H1 (cell line): Measurements from ENCODE around the gene NFAM1. TPM values are rescaled to one million over a fixed set of nuclear protein-coding genes. Genes with fewer than 3 reads are reported as not detected.
A peak's percentile ranks its signal among the peaks of the same experiment; 100 is the strongest.

Experiments
- CTCF ChIA-PET: fragments of 300-600 bp; sonication (Branson Sonifier 250); formaldehyde crosslinking; loops from one replicate; lab custom pipeline; 2021; ENCODE audit not compliant: partially characterized antibody; lab: Charles Lee
- POLR2A ChIA-PET: fragments of 300-600 bp; sonication (Branson Sonifier 250); formaldehyde crosslinking; loops from one replicate; lab custom pipeline; 2021; ENCODE audit warnings: inconsistent platforms; ENCODE audit not compliant: partially characterized antibody; lab: Charles Lee
- DNase-seq, 2 experiments: peaks; one replicate each; pipeline versions ENCODE4 v3.0.0 to v3.0.0-alpha.2; 2010 to 2022; ENCODE audit warnings: low spot score in 2 of 2, low read depth in 1 of 2, mixed read lengths in 1 of 2
- FAIRE-seq: peaks from 2 replicates; lab custom pipeline; 2011; peaks lifted over from hg19 to GRCh38; lab: Jason Lieb, UNC
- H2AFZ ChIP-seq: 2 replicates; pipeline ENCODE4 v1.8.1; 2012; ENCODE audit warnings: low read length, inconsistent platforms
- H2AK5ac ChIP-seq: 2 replicates; pipeline ENCODE4 v1.6.1; 2013; ENCODE audit warnings: low read depth, low read length
- H2BK120ac ChIP-seq: replicated peaks from 2 replicates; pipeline ENCODE3; 2013; ENCODE audit warnings: low read depth, low read length, inconsistent platforms
- H2BK12ac ChIP-seq: 2 replicates; pipeline ENCODE4 v1.6.1; 2013; ENCODE audit warnings: low read depth, low read length
- H2BK15ac ChIP-seq: 2 replicates; pipeline ENCODE4 v1.6.1; 2013; ENCODE audit warnings: low read length
- H2BK20ac ChIP-seq: 2 replicates; pipeline ENCODE4 v1.6.1; 2013; ENCODE audit warnings: low read length
- H2BK5ac ChIP-seq: 2 replicates; pipeline ENCODE4 v1.6.1; 2013; ENCODE audit warnings: low read depth, low read length
- H3K14ac ChIP-seq: 2 replicates; pipeline ENCODE4 v1.6.1; 2013; ENCODE audit warnings: inconsistent platforms; ENCODE audit not compliant: insufficient read length
- H3K18ac ChIP-seq: 2 replicates; pipeline ENCODE4 v1.6.1; 2013; ENCODE audit warnings: low read length; ENCODE audit errors: extremely low read depth
- H3K23ac ChIP-seq: 2 replicates; pipeline ENCODE4 v1.6.1; 2013; ENCODE audit warnings: inconsistent platforms; ENCODE audit not compliant: insufficient read length
- H3K23me2 ChIP-seq: 2 replicates; pipeline ENCODE4 v1.6.1; 2013; ENCODE audit warnings: low read depth, low read length
- H3K27ac ChIP-seq: 2 replicates; pipeline ENCODE4 v1.6.1; 2011; ENCODE audit warnings: low read depth, low read length, inconsistent platforms
- H3K27me3 ChIP-seq, 4 experiments: replicated peaks in 1 of 4; 1 replicate in 1 of 4; 2 replicates in 3 of 4; pipeline versions ENCODE4 v1.6.1 to v1.8.1; 2011 to 2013; ENCODE audit warnings: low read length in 3 of 4, mild to moderate bottlenecking in 3 of 4, inconsistent platforms in 2 of 4, mixed read lengths in 2 of 4, moderate library complexity in 1 of 4; ENCODE audit not compliant: control insufficient read depth in 3 of 4, insufficient read depth in 3 of 4; ENCODE audit errors: extremely low read depth in 1 of 4
- H3K36me3 ChIP-seq, 4 experiments: 2 replicates each; pipeline versions ENCODE4 v1.6.1 to v1.8.1; 2011 to 2013; ENCODE audit warnings: mild to moderate bottlenecking in 4 of 4, low read length in 3 of 4, moderate library complexity in 2 of 4, control low read depth in 1 of 4, inconsistent platforms in 1 of 4; ENCODE audit not compliant: insufficient read depth in 4 of 4, control insufficient read depth in 2 of 4
- H3K4ac ChIP-seq: replicated peaks from 2 replicates; pipeline ENCODE3; 2013; ENCODE audit warnings: low read length, low read depth, mixed read lengths, inconsistent platforms; ENCODE audit not compliant: insufficient read length
- H3K4me1 ChIP-seq, 4 experiments: replicated peaks in 1 of 4; 1 replicate in 1 of 4; 2 replicates in 3 of 4; pipeline versions ENCODE4 v1.6.1 to v1.8.1; 2011 to 2013; ENCODE audit warnings: low read length in 3 of 4, inconsistent platforms in 2 of 4, mixed read lengths in 1 of 4; ENCODE audit not compliant: insufficient read depth in 4 of 4, control insufficient read depth in 3 of 4
- H3K4me2 ChIP-seq, 2 experiments: 2 replicates each; pipeline versions ENCODE4 v1.6.1 to v1.8.1; 2011 to 2013; ENCODE audit warnings: low read depth in 2 of 2, low read length in 2 of 2, control low read depth in 1 of 2, inconsistent platforms in 1 of 2, mild to moderate bottlenecking in 1 of 2; ENCODE audit not compliant: insufficient read depth in 1 of 2
- H3K4me3 ChIP-seq, 4 experiments: fragments of 200-600, 300-600 bp in 1 of 4; sonication (generic), shearing (Covaris generic), sonication (Bioruptor Twin) in 1 of 4; 2 replicates each; pipeline versions ENCODE4 v1.5.1 to v1.8.1; 2011 to 2016; ENCODE audit warnings: low read length in 4 of 4, low read depth in 3 of 4, control low read depth in 2 of 4, inconsistent platforms in 2 of 4, mild to moderate bottlenecking in 2 of 4, mixed read lengths in 1 of 4, moderate library complexity in 1 of 4; ENCODE audit not compliant: insufficient read depth in 2 of 4; ENCODE audit errors: extremely low read depth in 1 of 4
- H3K56ac ChIP-seq: replicated peaks from 2 replicates; pipeline ENCODE3; 2013; ENCODE audit warnings: low read depth, mild to moderate bottlenecking, mixed read lengths, low read length, inconsistent platforms; ENCODE audit not compliant: insufficient read length
- H3K79me1 ChIP-seq: 2 replicates; pipeline ENCODE4 v1.6.1; 2013; ENCODE audit warnings: low read depth, low read length, control low read depth
- H3K79me2 ChIP-seq, 2 experiments: 2 replicates each; pipeline versions ENCODE4 v1.6.1 to v1.8.1; 2012 to 2013; ENCODE audit warnings: low read length in 2 of 2, mild to moderate bottlenecking in 2 of 2, inconsistent platforms in 1 of 2; ENCODE audit not compliant: insufficient read depth in 2 of 2, control insufficient read depth in 1 of 2
- H3K9ac ChIP-seq, 4 experiments: replicated peaks in 1 of 4; 1 replicate in 1 of 4; 2 replicates in 3 of 4; pipeline versions ENCODE4 v1.6.1 to v1.8.1; 2011 to 2013; ENCODE audit warnings: low read depth in 3 of 4, low read length in 3 of 4, control low read depth in 2 of 4, mild to moderate bottlenecking in 2 of 4, moderate library complexity in 2 of 4, inconsistent platforms in 1 of 4; ENCODE audit errors: extremely low read depth in 1 of 4
- H3K9me3 ChIP-seq, 2 experiments: 2 replicates each; pipeline versions ENCODE4 v1.6.1 to v1.8.1; 2012 to 2013; ENCODE audit warnings: mild to moderate bottlenecking in 2 of 2, moderate library complexity in 2 of 2, control low read depth in 1 of 2, inconsistent platforms in 1 of 2, low read depth in 1 of 2, low read length in 1 of 2, mixed read lengths in 1 of 2; ENCODE audit not compliant: insufficient read depth in 2 of 2
- H4K20me1 ChIP-seq, 2 experiments: replicated peaks in 1 of 2; 2 replicates each; pipeline versions ENCODE3 to v1.8.1; 2011 to 2013; ENCODE audit warnings: inconsistent platforms in 2 of 2, low read length in 2 of 2, mild to moderate bottlenecking in 1 of 2; ENCODE audit not compliant: insufficient read depth in 2 of 2, control insufficient read depth in 1 of 2
- H4K5ac ChIP-seq: 2 replicates; pipeline ENCODE4 v1.6.1; 2013; ENCODE audit warnings: low read length, low read depth, mixed read lengths, inconsistent platforms; ENCODE audit not compliant: insufficient read length
- H4K8ac ChIP-seq: 2 replicates; pipeline ENCODE4 v1.8.0; 2013; ENCODE audit warnings: mild to moderate bottlenecking, moderate library complexity, low read length, inconsistent platforms; ENCODE audit not compliant: insufficient read depth; ENCODE audit errors: extremely low read depth
- H4K91ac ChIP-seq: replicated peaks from 2 replicates; pipeline ENCODE3; 2013; ENCODE audit warnings: low read length, mixed read lengths, inconsistent platforms; ENCODE audit not compliant: insufficient read length
- BACH1 ChIP-seq: IDR thresholded peaks from 2 replicates; pipeline ENCODE4 v1.6.1; 2012; ENCODE audit warnings: low read length, improper control_type of control experiment
- EZH2 ChIP-seq: fragments of 200-600 bp; sonication (generic); IDR thresholded peaks from 2 replicates; pipeline ENCODE4 v1.7.1; 2012; ENCODE audit warnings: low read depth, mild to moderate bottlenecking, moderate library complexity, low read length, inconsistent platforms; ENCODE audit not compliant: severe bottlenecking
- HDAC6 ChIP-seq: IDR thresholded peaks from one replicate; pipeline ENCODE4 v1.7.1; 2012; ENCODE audit warnings: low read depth, mild to moderate bottlenecking, inconsistent platforms, low read length, moderate library complexity
- KDM1A ChIP-seq: fragments of 200-600, 300-600 bp; sonication (generic); IDR thresholded peaks from 2 replicates; pipeline ENCODE4 v1.7.1; 2016; ENCODE audit warnings: mild to moderate bottlenecking, low read length, borderline replicate concordance
- MAX ChIP-seq: IDR thresholded peaks from 2 replicates; pipeline ENCODE4 v1.6.1; 2012; ENCODE audit warnings: inconsistent platforms
- RAD21 ChIP-seq, 2 experiments: IDR thresholded peaks in 1 of 2; conservative IDR thresholded peaks in 1 of 2; 2 replicates each; pipeline ENCODE4 v1.6.1; 2011; ENCODE audit warnings: low read depth in 2 of 2, low read length in 2 of 2, improper control_type of control experiment in 1 of 2, inconsistent platforms in 1 of 2, mild to moderate bottlenecking in 1 of 2, moderate library complexity in 1 of 2
- SP2 ChIP-seq: IDR thresholded peaks from 2 replicates; pipeline ENCODE4 v1.6.1; 2012; ENCODE audit warnings: mild to moderate bottlenecking, low read length, inconsistent platforms
- SP4 ChIP-seq: IDR thresholded peaks from 2 replicates; pipeline ENCODE4 v1.6.1; 2012; ENCODE audit warnings: low read length, inconsistent platforms
- TAF7 ChIP-seq: optimal IDR thresholded peaks from 2 replicates; pipeline ENCODE3; 2011; ENCODE audit warnings: low read depth, mild to moderate bottlenecking, inconsistent platforms, low read length, moderate library complexity, borderline replicate concordance
- TEAD4 ChIP-seq: IDR thresholded peaks from 2 replicates; pipeline ENCODE4 v1.6.1; 2012; ENCODE audit warnings: low read depth, low read length, inconsistent platforms, mixed read lengths
- YY1 ChIP-seq: IDR thresholded peaks from 2 replicates; pipeline ENCODE4 v1.6.1; 2011; ENCODE audit warnings: low read depth, mild to moderate bottlenecking, low read length
- WGBS, 2 experiments: shearing (Covaris generic) in 1 of 2; methylation state at CpG; one replicate each; pipeline versions ENCODE4 v1.1.6 to v1.1.7; 2013 to 2015; ENCODE audit warnings: low lambda C conversion rate in 2 of 2, mixed read lengths in 2 of 2, inconsistent platforms in 1 of 2, low coverage in 1 of 2, missing lambda C conversion rate in 1 of 2; ENCODE audit not compliant: insufficient replicate concordance in 2 of 2, insufficient coverage in 1 of 2, insufficient read length in 1 of 2; ENCODE audit errors: extremely low coverage in 1 of 2, missing lambda C conversion rate in 1 of 2; 5-methylcytosine and 5-hydroxymethylcytosine counted together
- polyA plus RNA-seq, 7 experiments: library from polyadenylated mRNA; depleted of rRNA in 3 of 7; stranded (reverse) in 5 of 7; unstranded in 2 of 7; fragments of >200 nt in 5 of 7; fragments of 200-250 nt in 2 of 7; gene quantifications; 1 replicate in 5 of 7; 2 replicates in 1 of 7; 4 replicates in 1 of 7; pipeline versions ENCODE4 v1.2.1 to v1.2.3, GENCODE V29; 2011 to 2013; ENCODE audit warnings: missing spikeins in 2 of 7, mixed read lengths in 2 of 7
- total RNA-seq: library from RNA; stranded (reverse); fragmentation: NEBNext Ultra II Directional; extraction: Animal tissue kit (Norgen Biotek cat#: 25700); gene quantifications from 2 replicates; pipeline ENCODE4 v1.2.1, GENCODE V29; 2021
- TF ChIP-seq, protein P1 (sequence below): IDR thresholded peaks from 2 replicates; pipeline ENCODE4 v1.6.1; 2011; ENCODE audit warnings: low read length, improper control_type of control experiment

The NFAM1 gene
- total and polyA plus RNA-seq, 2 of the 8 experiments (the other 6 are each of a cell fraction or from before 2014, with no cell fraction given) = 0.62 to 0.73 TPM

- DNase-seq = no peak
- no peak overlapping the region for H3K9ac ChIP-seq
- TF ChIP-seq YY1 (no peak), KDM1A (no peak), HDAC6 (no peak), SP2 (no peak), MAX (no peak), SP4 (no peak), BACH1 (no peak), EZH2 (no peak), TEAD4 (no peak), TAF7 (no peak), RAD21 (IDR thresholded peaks at IDR 0.05 in 1 of 2, conservative IDR thresholded peaks at IDR 0.05 in 1 of 2; ENCODE audit: low read depth in 2 of 2, low read length in 2 of 2) (no peak)
- TF ChIP-seq, protein P1, sequence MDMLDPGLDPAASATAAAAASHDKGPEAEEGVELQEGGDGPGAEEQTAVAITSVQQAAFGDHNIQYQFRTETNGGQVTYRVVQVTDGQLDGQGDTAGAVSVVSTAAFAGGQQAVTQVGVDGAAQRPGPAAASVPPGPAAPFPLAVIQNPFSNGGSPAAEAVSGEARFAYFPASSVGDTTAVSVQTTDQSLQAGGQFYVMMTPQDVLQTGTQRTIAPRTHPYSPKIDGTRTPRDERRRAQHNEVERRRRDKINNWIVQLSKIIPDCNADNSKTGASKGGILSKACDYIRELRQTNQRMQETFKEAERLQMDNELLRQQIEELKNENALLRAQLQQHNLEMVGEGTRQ = no peak
These were observed 14.4 kb downstream of the NFAM1 start for GRCh38 chr22:42417645-42418305.

More at GRCh38 chr22:42417645-42418305, 14.4 kb downstream of the NFAM1 start:
- H2BK5ac ChIP-seq = no peak overlapping the region
- H3K4me2 ChIP-seq = no peak overlapping the region
- no peaks in the 10 kb centered on the region for H3K27me3 ChIP-seq
- H3K9me3 ChIP-seq = no peaks in the 10 kb centered on the region
- H3K79me2 ChIP-seq = no peaks in the 10 kb centered on the region
- H3K4ac ChIP-seq = no peak overlapping the region
- no peak overlapping the region for H2AFZ ChIP-seq
- 88% methylated on average over 11 of the region's 11 CpGs; no CpG with 5 or more reads in 1 of the 2 experiments for WGBS, 2 experiments
- H2BK120ac ChIP-seq = no peak overlapping the region
- H4K5ac ChIP-seq = no peak overlapping the region
- no peak for FAIRE-seq
- H4K8ac ChIP-seq = no peak overlapping the region
- no peak overlapping the region for H3K56ac ChIP-seq
- peaks cover 0 to 6% (median 3%) of the 10 kb centered on the region in 4 experiments; a peak in 5 of 7 replicates for H3K4me1 ChIP-seq
- H3K36me3 ChIP-seq = no peaks in the 10 kb centered on the region
- ChIA-PET POLR2A (interaction anchor here (1.3 kb wide), 1 partner anchor 14 kb away, joined by 4 read pairs; the partner anchor contains the start of gene NFAM1), CTCF (interaction anchor here (0.9 to 9.9 kb wide), 5 partner anchors 9 to 57 kb away, joined by 3 to 46 read pairs (median 3); no protein-coding TSS in a partner anchor)
- no peak overlapping the region for H3K27ac ChIP-seq
- no peak overlapping the region for H3K14ac ChIP-seq
- H3K4me3 ChIP-seq = no peak overlapping the region
- no peak overlapping the region for H2BK20ac ChIP-seq
- H2BK12ac ChIP-seq = no peak overlapping the region
- H2BK15ac ChIP-seq = peak overlapping the region; percentile 81; the same call in 1 of the 2 replicates
- no peak overlapping the region for H4K91ac ChIP-seq
- no peak overlapping the region for H3K23ac ChIP-seq
- H3K23me2 ChIP-seq = no peaks in the 10 kb centered on the region
- no peak overlapping the region for H3K18ac ChIP-seq
- no peak overlapping the region for H2AK5ac ChIP-seq
- no peaks in the 10 kb centered on the region for H3K79me1 ChIP-seq
- H4K20me1 ChIP-seq = no peaks in the 10 kb centered on the region
